ENCODE results near the gene FAM170B. TPM values are rescaled to one million over a fixed set of nuclear protein-coding genes. Genes with fewer than 3 reads are reported as not detected.

FAM170B gene
- total and polyA plus RNA-seq, 9 of the 15 experiments (the other 6 are each of a cell fraction or from before 2014, with no cell fraction given): 0.11 to 0.21 TPM; not detected in 7

DNA sequence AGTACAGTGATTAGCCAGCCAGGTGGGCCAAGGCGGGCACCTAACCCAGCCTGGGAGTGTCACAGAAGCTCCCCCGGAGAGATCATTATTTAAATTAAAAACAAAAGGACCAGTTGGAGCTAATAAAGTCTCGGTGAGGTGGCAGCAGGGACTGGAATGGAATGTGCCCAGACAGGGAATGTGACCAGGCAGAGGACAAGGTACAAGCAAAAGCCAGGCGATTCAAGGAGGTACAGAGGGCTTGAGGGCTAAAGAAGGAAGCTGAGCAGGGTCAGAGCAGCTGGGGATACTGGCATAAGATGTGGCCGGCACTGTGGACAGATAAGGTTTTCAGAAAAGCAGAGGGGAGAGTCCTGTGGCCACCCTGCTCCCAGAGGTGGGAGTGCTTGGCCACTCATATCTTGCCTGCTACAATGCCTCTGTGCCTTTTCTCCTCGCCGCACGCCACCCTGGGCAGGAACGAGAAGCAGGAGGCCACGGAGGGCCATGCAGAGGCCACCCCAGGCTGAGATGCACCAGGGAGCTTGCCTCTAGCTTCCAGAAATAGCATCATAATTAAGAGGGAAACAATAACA is 41.2 kb upstream of the FAM170B start (continued):
- TF ChIP-seq MYNN (IDR thresholded peaks at IDR 0.05): peak; percentile 59; the same call in 1 of the 2 replicates
- no peak for TF ChIP-seq MYNN (CRISPR knock-in tag; IDR thresholded peaks at IDR 0.05)
- TF ChIP-seq TAF7 (tag; IDR thresholded peaks at IDR 0.05): no peak
- TF ChIP-seq COPS2 (conservative IDR thresholded peaks at IDR 0.05): no peak
- TF ChIP-seq PCBP1 (IDR thresholded peaks at IDR 0.05; ENCODE audit: low read depth, low read length, poor library complexity, severe bottlenecking): no peak
- TF ChIP-seq MED1 (CRISPR knock-in tag; IDR thresholded peaks at IDR 0.05; ENCODE audit: borderline replicate concordance): no peak
- TF ChIP-seq, protein P1, sequence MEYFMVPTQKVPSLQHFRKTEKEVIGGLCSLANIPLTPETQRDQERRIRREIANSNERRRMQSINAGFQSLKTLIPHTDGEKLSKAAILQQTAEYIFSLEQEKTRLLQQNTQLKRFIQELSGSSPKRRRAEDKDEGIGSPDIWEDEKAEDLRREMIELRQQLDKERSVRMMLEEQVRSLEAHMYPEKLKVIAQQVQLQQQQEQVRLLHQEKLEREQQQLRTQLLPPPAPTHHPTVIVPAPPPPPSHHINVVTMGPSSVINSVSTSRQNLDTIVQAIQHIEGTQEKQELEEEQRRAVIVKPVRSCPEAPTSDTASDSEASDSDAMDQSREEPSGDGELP (CRISPR knock-in tag; IDR thresholded peaks at IDR 0.05; ENCODE audit: borderline replicate concordance): peak; percentile 46; the same call in 1 of the 2 replicates
- no peak for TF ChIP-seq CBX3 (IDR thresholded peaks at IDR 0.05; ENCODE audit: borderline replicate concordance in 1 of 2, low read length in 2 of 2)
- TF ChIP-seq MEIS2 (IDR thresholded peaks at IDR 0.05; ENCODE audit: partially characterized antibody): no peak
- TF ChIP-seq SAFB2 (IDR thresholded peaks at IDR 0.05; ENCODE audit: borderline replicate concordance, low read depth, low read length, severe bottlenecking): no peak
- TF ChIP-seq MAFF (IDR thresholded peaks at IDR 0.05; ENCODE audit: low read length): no peak
- TF ChIP-seq, protein P2, sequence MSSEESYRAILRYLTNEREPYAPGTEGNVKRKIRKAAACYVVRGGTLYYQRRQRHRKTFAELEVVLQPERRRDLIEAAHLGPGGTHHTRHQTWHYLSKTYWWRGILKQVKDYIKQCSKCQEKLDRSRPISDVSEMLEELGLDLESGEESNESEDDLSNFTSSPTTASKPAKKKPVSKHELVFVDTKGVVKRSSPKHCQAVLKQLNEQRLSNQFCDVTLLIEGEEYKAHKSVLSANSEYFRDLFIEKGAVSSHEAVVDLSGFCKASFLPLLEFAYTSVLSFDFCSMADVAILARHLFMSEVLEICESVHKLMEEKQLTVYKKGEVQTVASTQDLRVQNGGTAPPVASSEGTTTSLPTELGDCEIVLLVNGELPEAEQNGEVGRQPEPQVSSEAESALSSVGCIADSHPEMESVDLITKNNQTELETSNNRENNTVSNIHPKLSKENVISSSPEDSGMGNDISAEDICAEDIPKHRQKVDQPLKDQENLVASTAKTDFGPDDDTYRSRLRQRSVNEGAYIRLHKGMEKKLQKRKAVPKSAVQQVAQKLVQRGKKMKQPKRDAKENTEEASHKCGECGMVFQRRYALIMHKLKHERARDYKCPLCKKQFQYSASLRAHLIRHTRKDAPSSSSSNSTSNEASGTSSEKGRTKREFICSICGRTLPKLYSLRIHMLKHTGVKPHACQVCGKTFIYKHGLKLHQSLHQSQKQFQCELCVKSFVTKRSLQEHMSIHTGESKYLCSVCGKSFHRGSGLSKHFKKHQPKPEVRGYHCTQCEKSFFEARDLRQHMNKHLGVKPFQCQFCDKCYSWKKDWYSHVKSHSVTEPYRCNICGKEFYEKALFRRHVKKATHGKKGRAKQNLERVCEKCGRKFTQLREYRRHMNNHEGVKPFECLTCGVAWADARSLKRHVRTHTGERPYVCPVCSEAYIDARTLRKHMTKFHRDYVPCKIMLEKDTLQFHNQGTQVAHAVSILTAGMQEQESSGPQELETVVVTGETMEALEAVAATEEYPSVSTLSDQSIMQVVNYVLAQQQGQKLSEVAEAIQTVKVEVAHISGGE (CRISPR knock-in tag; IDR thresholded peaks at IDR 0.05): 0 out of 6 replicates have a peak, but pooled peaks of 1 of the 3 experiments have one; percentile 15
- TF ChIP-seq DMBX1 (CRISPR knock-in tag; IDR thresholded peaks at IDR 0.05; ENCODE audit: borderline replicate concordance): no peak
- no peak for TF ChIP-seq BMI1 (IDR thresholded peaks at IDR 0.05; ENCODE audit: low read length)
- TF ChIP-seq ARID1B (IDR thresholded peaks at IDR 0.05): peak; percentile 19; the same call in 1 of the 2 replicates
- peak; percentile 26; the same call in 1 of the 2 replicates for TF ChIP-seq SMARCA4 (IDR thresholded peaks at IDR 0.05)
- no peak for TF ChIP-seq SMARCA5 (IDR thresholded peaks at IDR 0.05)
- TF ChIP-seq NCOA1 (IDR thresholded peaks at IDR 0.05; ENCODE audit: low read depth): no peak
- TF ChIP-seq POLR2B (IDR thresholded peaks at IDR 0.05; ENCODE audit: low read depth, partially characterized antibody): no peak
- TF ChIP-seq, protein P3, sequence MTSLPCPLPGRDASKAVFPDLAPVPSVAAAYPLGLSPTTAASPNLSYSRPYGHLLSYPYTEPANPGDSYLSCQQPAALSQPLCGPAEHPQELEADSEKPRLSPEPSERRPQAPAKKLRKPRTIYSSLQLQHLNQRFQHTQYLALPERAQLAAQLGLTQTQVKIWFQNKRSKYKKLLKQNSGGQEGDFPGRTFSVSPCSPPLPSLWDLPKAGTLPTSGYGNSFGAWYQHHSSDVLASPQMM (CRISPR knock-in tag; IDR thresholded peaks at IDR 0.05): no peak
- no peak for TF ChIP-seq RFX5 (IDR thresholded peaks at IDR 0.05; ENCODE audit: low read depth, low read length)
- no peak for TF ChIP-seq ESRRB (CRISPR knock-in tag; IDR thresholded peaks at IDR 0.05; ENCODE audit: borderline replicate concordance)
- TF ChIP-seq E2F6 (IDR thresholded peaks at IDR 0.05; ENCODE audit: borderline replicate concordance in 1 of 2, extremely low read depth in 1 of 2, insufficient read depth in 1 of 2, insufficient read length in 1 of 2, low read depth in 1 of 2, low read length in 1 of 2, poor library complexity in 1 of 2, severe bottlenecking in 1 of 2): no peak
- no peak for TF ChIP-seq TAF15 (IDR thresholded peaks at IDR 0.05; ENCODE audit: low read depth, low read length)

Data from K562 (cell line).